ENCODE measurements around the gene ARPC3.
A peak's percentile ranks its signal among the peaks of the same experiment; 100 is the strongest.

Gene ARPC3

GRCh38 chr12:110449799-110450497 is at the start of gene ARPC3:
ARPC3 (minus strand) TSS chr12:110450337; CDS start chr12:110450260, 77 bp downstream.
- H3K4me1 ChIP-seq (ENCODE audit: insufficient read depth, low read length, severe bottlenecking), result peaks cover 23% of the 10 kb centered on the region
- no peaks in the 10 kb centered on the region for H3K9me2 ChIP-seq (ENCODE audit: low read depth, low read length)
- H3K36me3 ChIP-seq (ENCODE audit: insufficient read depth, low read length), result peaks cover 30% of the 10 kb centered on the region
- no peaks in the 10 kb centered on the region for H3K9me3 ChIP-seq (ENCODE audit: low read length)
- no peaks in the 10 kb centered on the region for H3K27me3 ChIP-seq (ENCODE audit: insufficient read depth, low read length)
- H3K27ac ChIP-seq (ENCODE audit: low read depth, low read length, poor library complexity, severe bottlenecking), result peak within 1 kb of the TSS; percentile 69
- H2AFZ ChIP-seq (ENCODE audit: low read length), result no peak within 1 kb of the TSS
- TF ChIP-seq CTCF (IDR thresholded peaks at IDR 0.05; ENCODE audit: low read length), result peak; percentile 69
- no peak for TF ChIP-seq EZH2 (IDR thresholded peaks at IDR 0.05; ENCODE audit: borderline replicate concordance, low read length)
- peak within 1 kb of the TSS; percentile 64 for H3K4me3 ChIP-seq (ENCODE audit: low read depth, low read length, poor library complexity, severe bottlenecking)
- no peaks in the 10 kb centered on the region for H4K20me1 ChIP-seq (ENCODE audit: insufficient read depth, low read length)
- peak within 1 kb of the TSS; percentile 65 for H3K9ac ChIP-seq (ENCODE audit: low read length)
- peaks cover 24% of the 10 kb centered on the region for H3K79me2 ChIP-seq (ENCODE audit: insufficient read depth, low read length)
- H3K4me2 ChIP-seq (ENCODE audit: low read length), result peak within 1 kb of the TSS; percentile 62
- no peaks in the 10 kb centered on the region for H3F3A ChIP-seq (ENCODE audit: insufficient read depth, low read length)

- H3K4me1 ChIP-seq (ENCODE audit: insufficient read depth, low read length, severe bottlenecking), result peaks cover 27% of the 10 kb centered on the region
- H3K27ac ChIP-seq (ENCODE audit: low read depth, low read length, poor library complexity, severe bottlenecking), result no peak overlapping the region
- no peaks in the 10 kb centered on the region for H4K20me1 ChIP-seq (ENCODE audit: insufficient read depth, low read length)
- no peaks in the 10 kb centered on the region for H3K9me2 ChIP-seq (ENCODE audit: low read depth, low read length)
- no peak overlapping the region for H3K4me3 ChIP-seq (ENCODE audit: low read depth, low read length, poor library complexity, severe bottlenecking)
- peaks cover 23% of the 10 kb centered on the region for H3K36me3 ChIP-seq (ENCODE audit: insufficient read depth, low read length)
- no peak for TF ChIP-seq CTCF (IDR thresholded peaks at IDR 0.05; ENCODE audit: low read length)
- TF ChIP-seq EZH2 (IDR thresholded peaks at IDR 0.05; ENCODE audit: borderline replicate concordance, low read length), result no peak
- H3F3A ChIP-seq (ENCODE audit: insufficient read depth, low read length), result no peaks in the 10 kb centered on the region
- H3K79me2 ChIP-seq (ENCODE audit: insufficient read depth, low read length), result peaks cover 36% of the 10 kb centered on the region
- H3K9ac ChIP-seq (ENCODE audit: low read length), result no peak overlapping the region
- H2AFZ ChIP-seq (ENCODE audit: low read length), result no peak overlapping the region
- no peaks in the 10 kb centered on the region for H3K27me3 ChIP-seq (ENCODE audit: insufficient read depth, low read length)
- H3K4me2 ChIP-seq (ENCODE audit: low read length), result peak overlapping the region; percentile 19; the same call in 1 of the 2 replicates
- no peaks in the 10 kb centered on the region for H3K9me3 ChIP-seq (ENCODE audit: low read length)
These were observed 49.0 kb upstream of the ARPC3 start for GRCh38 chr12:110498984-110499706.

GRCh38 chr12:110475426-110475825 is 25.3 kb upstream of the ARPC3 start:
- Histone ChIP-seq H3K27ac (ENCODE audit: low read depth, low read length, poor library complexity, severe bottlenecking) (no peak overlapping the region), H3F3A (ENCODE audit: insufficient read depth, low read length) (no peaks in the 10 kb centered on the region), H3K4me3 (ENCODE audit: low read depth, low read length, poor library complexity, severe bottlenecking) (no peak overlapping the region), H3K9me2 (ENCODE audit: low read depth, low read length) (no peaks in the 10 kb centered on the region), H3K79me2 (ENCODE audit: insufficient read depth, low read length) (no peaks in the 10 kb centered on the region), H3K4me1 (ENCODE audit: insufficient read depth, low read length, severe bottlenecking) (no peaks in the 10 kb centered on the region), H4K20me1 (ENCODE audit: insufficient read depth, low read length) (no peaks in the 10 kb centered on the region), H3K9ac (ENCODE audit: low read length) (no peak overlapping the region), H3K36me3 (ENCODE audit: insufficient read depth, low read length) (peaks cover 9% of the 10 kb centered on the region), H3K27me3 (ENCODE audit: insufficient read depth, low read length) (no peaks in the 10 kb centered on the region), H2AFZ (ENCODE audit: low read length) (no peak overlapping the region), H3K4me2 (ENCODE audit: low read length) (no peak overlapping the region), H3K9me3 (ENCODE audit: low read length) (no peaks in the 10 kb centered on the region)
- no peak for TF ChIP-seq CTCF (IDR thresholded peaks at IDR 0.05; ENCODE audit: low read length)
- no peak for TF ChIP-seq EZH2 (IDR thresholded peaks at IDR 0.05; ENCODE audit: borderline replicate concordance, low read length)

Data from OCI-LY1 (cell line).